Trophoblast cell (in vitro differentiated cells and primary cell): ENCODE data around the gene BCL7A.
A peak's percentile ranks its signal among the peaks of the same experiment; 100 is the strongest.

Experiments used
- DNase-seq, 2 donors: peaks; one replicate each; pipeline ENCODE4 v3.0.0-alpha.2; 2016
- H2AFZ ChIP-seq: 2 replicates; pipeline ENCODE4 v1.6.1; 2013; ENCODE audit warnings: low read length, moderate library complexity, mild to moderate bottlenecking; ENCODE audit not compliant: insufficient read depth, poor library complexity
- H2AK5ac ChIP-seq: 2 replicates; pipeline ENCODE4 v1.6.1; 2013; ENCODE audit warnings: mild to moderate bottlenecking, low read length
- H2BK120ac ChIP-seq: 2 replicates; pipeline ENCODE4 v1.6.1; 2013; ENCODE audit warnings: low read length, mild to moderate bottlenecking, moderate library complexity; ENCODE audit not compliant: insufficient read depth, poor library complexity
- H2BK12ac ChIP-seq: 2 replicates; pipeline ENCODE4 v1.6.1; 2013; ENCODE audit warnings: mild to moderate bottlenecking, low read length, moderate library complexity
- H2BK5ac ChIP-seq: 2 replicates; pipeline ENCODE4 v1.6.1; 2013; ENCODE audit warnings: low read length, low read depth, moderate library complexity, mild to moderate bottlenecking; ENCODE audit not compliant: poor library complexity
- H3K14ac ChIP-seq: 2 replicates; pipeline ENCODE4 v1.6.1; 2013; ENCODE audit warnings: mild to moderate bottlenecking, low read length
- H3K18ac ChIP-seq: 2 replicates; pipeline ENCODE4 v1.6.1; 2013; ENCODE audit warnings: mild to moderate bottlenecking, low read length
- H3K23ac ChIP-seq: 2 replicates; pipeline ENCODE4 v1.6.1; 2013; ENCODE audit warnings: low read length
- H3K27ac ChIP-seq: 2 replicates; pipeline ENCODE4 v1.5.1; 2013; ENCODE audit warnings: low read depth, mild to moderate bottlenecking, inconsistent platforms, low read length, moderate library complexity
- H3K27me3 ChIP-seq: 2 replicates; pipeline ENCODE4 v1.6.1; 2013; ENCODE audit warnings: inconsistent platforms, mild to moderate bottlenecking, low read length, moderate library complexity; ENCODE audit not compliant: insufficient read depth
- H3K36me3 ChIP-seq, 2 experiments: 1 replicate in 1 of 2; 2 replicates in 1 of 2; pipeline ENCODE4 v1.6.1; 2013; ENCODE audit warnings: low read length in 2 of 2, mild to moderate bottlenecking in 2 of 2, moderate library complexity in 1 of 2; ENCODE audit not compliant: insufficient read depth in 2 of 2, control insufficient read depth in 1 of 2
- H3K4ac ChIP-seq: 2 replicates; pipeline ENCODE4 v1.6.1; 2013; ENCODE audit warnings: low read depth, mild to moderate bottlenecking, low read length, moderate library complexity
- H3K4me1 ChIP-seq, 2 experiments: 1 replicate in 1 of 2; 2 replicates in 1 of 2; pipeline ENCODE4 v1.6.1; 2013; ENCODE audit warnings: low read length in 2 of 2, mild to moderate bottlenecking in 2 of 2, moderate library complexity in 1 of 2; ENCODE audit not compliant: insufficient read depth in 2 of 2, control insufficient read depth in 1 of 2
- H3K4me2 ChIP-seq: 2 replicates; pipeline ENCODE4 v1.6.1; 2013; ENCODE audit warnings: inconsistent platforms, mild to moderate bottlenecking, low read length, moderate library complexity
- H3K4me3 ChIP-seq: 2 replicates; pipeline ENCODE4 v1.5.1; 2013; ENCODE audit warnings: mild to moderate bottlenecking, low read depth, low read length, inconsistent platforms
- H3K79me1 ChIP-seq: one replicate; pipeline ENCODE4 v1.6.1; 2013; ENCODE audit warnings: low read length
- H3K79me2 ChIP-seq: 2 replicates; pipeline ENCODE4 v1.6.1; 2013; ENCODE audit warnings: low read length, mild to moderate bottlenecking; ENCODE audit not compliant: control insufficient read depth, insufficient read depth, poor library complexity
- H3K9ac ChIP-seq: 2 replicates; pipeline ENCODE4 v1.6.1; 2013; ENCODE audit warnings: mild to moderate bottlenecking, low read length
- H3K9me3 ChIP-seq: 2 replicates; pipeline ENCODE4 v1.6.1; 2013; ENCODE audit warnings: low read depth, mild to moderate bottlenecking, control low read depth, inconsistent platforms, low read length; ENCODE audit not compliant: insufficient read depth
- H4K12ac ChIP-seq: 2 replicates; pipeline ENCODE4 v1.6.1; 2013; ENCODE audit warnings: low read depth, mild to moderate bottlenecking, low read length, moderate library complexity
- H4K8ac ChIP-seq: 2 replicates; pipeline ENCODE4 v1.6.1; 2013; ENCODE audit warnings: low read depth, mild to moderate bottlenecking, low read length, moderate library complexity
- H4K91ac ChIP-seq: one replicate; pipeline ENCODE4 v1.6.1; 2013; ENCODE audit warnings: low read depth, mild to moderate bottlenecking, low read length, moderate library complexity
- WGBS: extraction: QIAGEN DNeasy Blood & Tissue Kit; methylation state at CpG from one replicate; pipeline ENCODE4 v1.1.7; 2013; ENCODE audit warnings: missing lambda C conversion rate; ENCODE audit not compliant: insufficient read length, insufficient coverage; ENCODE audit errors: extremely low coverage; 5-methylcytosine and 5-hydroxymethylcytosine counted together

Gene BCL7A

DNA sequence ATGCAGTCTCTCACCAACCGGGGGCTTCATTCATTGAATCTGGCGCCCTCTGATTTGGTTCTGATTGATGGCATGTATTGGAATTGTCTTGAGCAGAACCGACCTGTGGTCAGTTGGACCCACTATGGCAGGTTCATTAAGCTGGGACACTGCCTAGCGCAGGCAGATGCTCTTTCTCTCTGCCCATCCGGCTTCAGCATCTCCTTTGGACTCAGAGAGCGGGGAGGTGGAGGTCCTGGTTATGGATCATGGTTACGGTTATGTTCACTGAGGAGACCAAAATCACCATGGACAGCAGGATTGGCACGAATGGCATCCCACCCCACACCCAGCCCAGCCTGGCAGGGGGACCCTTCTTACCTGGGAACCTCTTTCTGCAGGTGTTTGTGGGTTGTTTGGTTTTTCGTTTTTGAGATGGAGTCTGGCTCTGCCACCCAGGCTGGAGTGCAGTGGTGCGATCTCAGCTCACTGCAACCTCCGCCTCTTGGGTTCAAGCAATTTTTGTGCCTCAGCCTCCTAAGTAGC, 16.4 kb upstream of the BCL7A start:
- Histone ChIP-seq H3K18ac (no peak overlapping the region), H2BK120ac (no peak overlapping the region), H3K79me2 (no peaks in the 10 kb centered on the region), H3K4me1 (no peaks in the 10 kb centered on the region), H3K36me3 (no peaks in the 10 kb centered on the region), H4K91ac (no peak overlapping the region), H3K4ac (no peak overlapping the region), H4K8ac (no peak overlapping the region), H3K23ac (no peak overlapping the region), H3K4me3 (no peak overlapping the region), H3K27me3 (no peaks in the 10 kb centered on the region), H2AFZ (no peak overlapping the region), H3K4me2 (no peak overlapping the region), H3K9me3 (peaks cover 2% of the 10 kb centered on the region), H4K12ac (no peak overlapping the region), H2BK5ac (no peak overlapping the region), H2AK5ac (no peak overlapping the region), H3K27ac (no peak overlapping the region), H3K79me1 (no peaks in the 10 kb centered on the region), H3K9ac (no peak overlapping the region), H3K14ac (no peak overlapping the region), H2BK12ac (no peak overlapping the region)
- no CpG with 5 or more reads among the region's 11 CpGs for WGBS
- no peak for DNase-seq

DNA sequence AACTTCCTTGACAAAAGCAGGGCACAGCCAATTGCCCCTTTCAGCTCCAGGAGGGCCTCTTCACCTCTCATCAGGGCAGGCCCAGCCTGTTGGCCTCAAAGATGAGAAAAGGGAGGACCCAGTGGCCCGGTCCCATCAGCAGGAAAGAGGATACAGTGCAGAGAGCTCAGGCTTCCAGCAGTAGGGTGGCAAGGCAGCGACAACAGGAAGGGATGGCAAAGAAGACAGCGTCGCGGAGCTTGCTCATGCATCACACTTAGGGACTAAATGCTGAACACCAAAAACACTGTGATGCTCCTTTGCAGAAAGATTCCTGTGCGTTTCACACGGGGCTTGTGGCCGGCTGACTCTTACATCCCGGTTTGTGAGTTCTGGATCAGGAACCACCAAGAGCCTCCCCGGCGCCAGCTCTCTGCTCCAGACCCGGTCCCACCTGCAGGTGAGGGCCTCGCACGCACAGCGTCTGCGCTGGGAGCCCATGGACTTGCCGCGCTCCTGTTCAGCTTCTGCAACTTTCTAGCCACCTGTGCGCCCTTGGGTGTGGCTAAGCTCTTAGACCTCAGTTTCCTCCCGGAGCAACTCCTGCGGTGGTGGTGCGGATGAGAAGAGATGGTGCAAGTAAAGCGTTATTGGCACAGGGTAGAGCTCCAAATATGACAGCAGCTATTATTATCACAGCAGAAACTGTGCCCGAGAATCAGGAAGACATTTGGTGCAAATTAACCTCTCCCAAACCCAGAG, 15.3 kb upstream of the BCL7A start:
- Histone ChIP-seq H2AFZ (no peak overlapping the region), H3K14ac (no peak overlapping the region), H3K36me3 (no peaks in the 10 kb centered on the region), H3K9me3 (peaks cover 2% of the 10 kb centered on the region), H2BK120ac (no peak overlapping the region), H4K91ac (no peak overlapping the region), H3K4me2 (no peak overlapping the region), H2BK12ac (no peak overlapping the region), H3K4ac (no peak overlapping the region), H4K12ac (no peak overlapping the region), H2AK5ac (no peak overlapping the region), H3K79me2 (no peaks in the 10 kb centered on the region), H3K27ac (no peak overlapping the region), H2BK5ac (no peak overlapping the region), H3K4me1 (no peaks in the 10 kb centered on the region), H3K18ac (no peak overlapping the region), H3K4me3 (no peak overlapping the region), H3K27me3 (no peaks in the 10 kb centered on the region), H3K23ac (no peak overlapping the region), H3K79me1 (no peaks in the 10 kb centered on the region), H3K9ac (no peak overlapping the region), H4K8ac (no peak overlapping the region)
- WGBS = no CpG with 5 or more reads among the region's 24 CpGs
- DNase-seq = no peak

- Histone ChIP-seq H3K4me3 (no peak overlapping the region), H3K18ac (no peak overlapping the region)
These were observed 11.9 kb upstream of the BCL7A start for GRCh38 chr12:122009741-122010140.

DNA sequence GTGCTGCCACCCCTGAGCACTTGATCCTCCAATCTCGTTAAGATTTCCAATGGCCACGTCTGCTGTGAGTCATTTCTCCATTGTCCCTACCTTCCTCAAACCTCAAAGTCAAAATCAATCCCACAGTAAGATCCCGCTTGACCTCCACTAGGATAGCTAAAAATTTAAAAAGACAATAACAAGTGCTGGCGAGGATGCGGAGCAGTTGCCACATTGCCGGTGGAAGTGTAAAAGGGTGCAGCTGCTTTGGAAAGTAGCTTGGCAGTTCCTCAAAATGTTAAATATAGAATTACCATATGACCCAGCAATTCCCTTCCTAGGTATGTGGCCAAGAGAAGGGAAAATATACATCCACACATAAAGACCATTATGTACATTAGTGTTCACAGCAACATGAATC, 9.5 kb upstream of the BCL7A start:
- H4K91ac ChIP-seq = no peak overlapping the region
- no peak overlapping the region for H2AFZ ChIP-seq
- no peak overlapping the region for H2AK5ac ChIP-seq
- no peaks in the 10 kb centered on the region for H3K9me3 ChIP-seq
- no peak overlapping the region for H3K9ac ChIP-seq
- H4K8ac ChIP-seq = no peak overlapping the region
- no CpG with 5 or more reads among the region's 6 CpGs for WGBS
- no peak overlapping the region for H2BK12ac ChIP-seq
- H3K79me1 ChIP-seq = no peaks in the 10 kb centered on the region
- no peaks in the 10 kb centered on the region for H3K36me3 ChIP-seq
- H3K4me1 ChIP-seq = no peaks in the 10 kb centered on the region
- H3K23ac ChIP-seq = no peak overlapping the region
- H2BK5ac ChIP-seq = no peak overlapping the region
- H3K18ac ChIP-seq = no peak overlapping the region
- H3K27ac ChIP-seq = no peak overlapping the region
- no peak for DNase-seq
- no peak overlapping the region for H3K4me3 ChIP-seq
- H3K4me2 ChIP-seq = no peak overlapping the region
- no peak overlapping the region for H4K12ac ChIP-seq
- no peaks in the 10 kb centered on the region for H3K27me3 ChIP-seq
- H3K4ac ChIP-seq = no peak overlapping the region
- H3K14ac ChIP-seq = no peak overlapping the region
- H2BK120ac ChIP-seq = no peak overlapping the region
- H3K79me2 ChIP-seq = no peaks in the 10 kb centered on the region

More at GRCh38 chr12:122009741-122010140, 11.9 kb upstream of the BCL7A start:
- Histone ChIP-seq H3K9ac (peak overlapping the region; percentile 33), H3K4me2 (no peak overlapping the region), H3K79me1 (no peaks in the 10 kb centered on the region), H4K91ac (no peak overlapping the region), H3K23ac (no peak overlapping the region), H2AFZ (no peak overlapping the region), H3K4me1 (no peaks in the 10 kb centered on the region), H3K4ac (no peak overlapping the region), H3K36me3 (no peaks in the 10 kb centered on the region), H3K14ac (no peak overlapping the region), H3K27ac (no peak overlapping the region), H3K27me3 (no peaks in the 10 kb centered on the region), H2BK12ac (no peak overlapping the region), H4K8ac (no peak overlapping the region), H3K79me2 (no peaks in the 10 kb centered on the region), H4K12ac (no peak overlapping the region), H2AK5ac (no peak overlapping the region), H2BK5ac (no peak overlapping the region), H2BK120ac (no peak overlapping the region), H3K9me3 (peaks cover under 1% of the 10 kb centered on the region)
- no peak for DNase-seq
- WGBS = no CpG with 5 or more reads among the region's 9 CpGs
